Renal cortical epithelial cell (primary cell): ENCODE measurements around the gene MAGEB4. TPM values are rescaled to one million over a fixed set of nuclear protein-coding genes. Genes with fewer than 3 reads are reported as not detected.
"Not testable (repeated sequence)": the region's sequence is repeated elsewhere in the genome, so short reads cannot be mapped to it uniquely, and the experiment has no call there.

ENCODE experiments used
- DNase-seq: peaks from one replicate; pipeline ENCODE4 v3.0.0-alpha.2; 2011; ENCODE audit warnings: low read depth
- total RNA-seq: library from RNA; depleted of rRNA; stranded (reverse); fragments of >200 nt; gene quantifications from 2 replicates; pipeline ENCODE4 v1.2.3, GENCODE V29; 2014

The MAGEB4 gene
- total RNA-seq = not detected in 2 replicates

GRCh38 chrX:30241724-30242415 is at the start of gene MAGEB4:
TSS of gene MAGEB4 (plus strand) at chrX:30242000. CDS start at chrX:30242136, 136 bp downstream.
- no peak for DNase-seq

- not testable (repeated sequence) for DNase-seq
These were observed 47.9 kb upstream of the MAGEB4 start for GRCh38 chrX:30193910-30194309.

- peak; percentile 11 for DNase-seq
These were observed 45.5 kb upstream of the MAGEB4 start for GRCh38 chrX:30196322-30196721.

- DNase-seq = no peak
These were observed 29.6 kb upstream of the MAGEB4 start for GRCh38 chrX:30212172-30212571.

GRCh38 chrX:30215357-30215843 is 26.4 kb upstream of the MAGEB4 start, which contains the start of gene MAGEB2:
TSS of gene MAGEB2 (plus strand) at chrX:30215563. CDS start at chrX:30218581, 3,018 bp downstream.
- DNase-seq = no peak

GRCh38 chrX:30217465-30217864 is 24.3 kb upstream of the MAGEB4 start:
- no peak for DNase-seq

GRCh38 chrX:30219372-30219771 is 22.4 kb upstream of the MAGEB4 start:
- DNase-seq = peak; percentile 6

GRCh38 chrX:30220661-30221060 is 21.1 kb upstream of the MAGEB4 start:
- DNase-seq = no peak

- no peak for DNase-seq
These were observed 17.3 kb upstream of the MAGEB4 start for GRCh38 chrX:30224536-30224935.

GRCh38 chrX:30228526-30228925 is 13.3 kb upstream of the MAGEB4 start:
- DNase-seq = peak; percentile 2

GRCh38 chrX:30230395-30230794 is 11.4 kb upstream of the MAGEB4 start, which contains the start of gene MAGEB3:
TSS of gene MAGEB3 (plus strand) at chrX:30230657. CDS start at chrX:30235925, 5,268 bp downstream.
- no peak for DNase-seq

- DNase-seq = no peak
These were observed 5.1 kb downstream of the MAGEB4 start, which contains the start of gene MAGEB1 for GRCh38 chrX:30246769-30247489. TSS of gene MAGEB1 (plus strand) at chrX:30247146. CDS start at chrX:30250494, 3,348 bp downstream.

- DNase-seq = no peak
These were observed 7.1 kb downstream of the MAGEB4 start for GRCh38 chrX:30248854-30249253.

GRCh38 chrX:30253257-30253656 is 11.5 kb downstream of the MAGEB4 start:
- no peak for DNase-seq

- no peak for DNase-seq
These were observed 18.1 kb downstream of the MAGEB4 start for GRCh38 chrX:30259927-30260326.

GRCh38 chrX:30261012-30261411 is 19.2 kb downstream of the MAGEB4 start:
- no peak for DNase-seq

- no peak for DNase-seq
These were observed 21.0 kb downstream of the MAGEB4 start for GRCh38 chrX:30262763-30263162.

- no peak for DNase-seq
These were observed 28.8 kb downstream of the MAGEB4 start for GRCh38 chrX:30270639-30271038.

GRCh38 chrX:30275498-30275897 is 33.7 kb downstream of the MAGEB4 start:
- DNase-seq = peak; percentile 23

- DNase-seq = peak; percentile 53
These were observed 36.6 kb downstream of the MAGEB4 start for GRCh38 chrX:30278365-30278764.

GRCh38 chrX:30280428-30280827 is 38.6 kb downstream of the MAGEB4 start:
- DNase-seq = no peak

GRCh38 chrX:30282527-30282926 is 40.7 kb downstream of the MAGEB4 start:
- peak; percentile 43 for DNase-seq
